ENCODE data around the gene GFPT1. TPM values are rescaled to one million over a fixed set of nuclear protein-coding genes. Genes with fewer than 3 reads are reported as not detected.

GFPT1 gene
- total RNA-seq, 1 donor from 2014 or later: 46.2 TPM

- no peak for TF ChIP-seq CTCF (IDR thresholded peaks at IDR 0.05; ENCODE audit: borderline replicate concordance)
- Histone ChIP-seq H3K4me3 (no peak overlapping the region), H3K36me3 (peaks cover 91% of the 10 kb centered on the region), H3K4me1 (peaks cover 17% of the 10 kb centered on the region), H3K9me3 (replicated peaks) (peaks cover 6% of the 10 kb centered on the region), H3K27ac (replicated peaks) (no peak overlapping the region), H3K27me3 (ENCODE audit: low read depth) (no peaks in the 10 kb centered on the region)
- intact Hi-C loops (cut with micrococcal nuclease): no loop called here
- DNase-seq: no peak
Measured at GRCh38 chr2:69400121-69400520, 13.1 kb upstream of the GFPT1 start.

GRCh38 chr2:69397234-69397633, 10.2 kb upstream of the GFPT1 start:
- no peak for TF ChIP-seq CTCF (IDR thresholded peaks at IDR 0.05; ENCODE audit: borderline replicate concordance)
- Histone ChIP-seq H3K9me3 (replicated peaks) (no peaks in the 10 kb centered on the region), H3K4me1 (peaks cover 22% of the 10 kb centered on the region), H3K27me3 (ENCODE audit: low read depth) (no peaks in the 10 kb centered on the region), H3K36me3 (peaks cover 76% of the 10 kb centered on the region), H3K27ac (replicated peaks) (peak overlapping the region; percentile 18), H3K4me3 (no peak overlapping the region)
- DNase-seq: no peak
- intact Hi-C loops (cut with micrococcal nuclease): no loop called here

- TF ChIP-seq CTCF (IDR thresholded peaks at IDR 0.05; ENCODE audit: borderline replicate concordance): no peak
- Histone ChIP-seq H3K4me1 (peaks cover 24% of the 10 kb centered on the region), H3K36me3 (peaks cover 63% of the 10 kb centered on the region), H3K9me3 (replicated peaks) (no peaks in the 10 kb centered on the region), H3K27me3 (ENCODE audit: low read depth) (no peaks in the 10 kb centered on the region), H3K27ac (replicated peaks) (peak overlapping the region; percentile 66), H3K4me3 (no peak overlapping the region)
- no peak for DNase-seq
- intact Hi-C loops (cut with micrococcal nuclease): no loop called here
Measured at GRCh38 chr2:69395866-69396265, 8.8 kb upstream of the GFPT1 start.

- no peak for TF ChIP-seq CTCF (IDR thresholded peaks at IDR 0.05; ENCODE audit: borderline replicate concordance)
- Histone ChIP-seq H3K27me3 (ENCODE audit: low read depth) (no peaks in the 10 kb centered on the region), H3K9me3 (replicated peaks) (no peaks in the 10 kb centered on the region), H3K27ac (replicated peaks) (no peak overlapping the region), H3K36me3 (peaks cover 44% of the 10 kb centered on the region), H3K4me3 (no peak overlapping the region), H3K4me1 (peaks cover 24% of the 10 kb centered on the region)
- intact Hi-C loops (cut with micrococcal nuclease): no loop called here
- DNase-seq: no peak
Measured at GRCh38 chr2:69393963-69394362, 6.9 kb upstream of the GFPT1 start.

- Histone ChIP-seq H3K9me3 (replicated peaks) (no peaks in the 10 kb centered on the region), H3K27ac (replicated peaks) (no peak overlapping the region), H3K4me3 (no peak overlapping the region), H3K27me3 (ENCODE audit: low read depth) (no peaks in the 10 kb centered on the region), H3K36me3 (peaks cover 17% of the 10 kb centered on the region), H3K4me1 (peaks cover 32% of the 10 kb centered on the region)
- intact Hi-C loops (cut with micrococcal nuclease): no loop called here
- no peak for DNase-seq
- TF ChIP-seq CTCF (IDR thresholded peaks at IDR 0.05; ENCODE audit: borderline replicate concordance): no peak
Measured at GRCh38 chr2:69390471-69390870, 3.4 kb upstream of the GFPT1 start.

GRCh38 chr2:69390001-69390400, 3.0 kb upstream of the GFPT1 start:
- Histone ChIP-seq H3K27me3 (ENCODE audit: low read depth) (no peaks in the 10 kb centered on the region), H3K27ac (replicated peaks) (no peak overlapping the region), H3K4me3 (no peak overlapping the region), H3K36me3 (peaks cover 13% of the 10 kb centered on the region), H3K9me3 (replicated peaks) (no peaks in the 10 kb centered on the region), H3K4me1 (peaks cover 32% of the 10 kb centered on the region)
- TF ChIP-seq CTCF (IDR thresholded peaks at IDR 0.05; ENCODE audit: borderline replicate concordance): no peak
- DNase-seq: no peak
- intact Hi-C loops (cut with micrococcal nuclease): no loop called here
